MCF 10A (cell line): ENCODE results near the gene GP5. TPM values are rescaled to one million over a fixed set of nuclear protein-coding genes. Genes with fewer than 3 reads are reported as not detected.

Experiments
- BruUV-seq: library from RNA; stranded (reverse); fragments of 400-500 nt; replicated peaks from 2 replicates; lab custom pipeline; 2021; lab: Mats Ljungman, UMichigan
- CTCF ChIA-PET: fragments of 300-600 bp; sonication (Branson Sonifier 250); formaldehyde crosslinking; extraction: SDS; loops from one replicate; lab custom pipeline; 2021; ENCODE audit warnings: antibody characterized with exemption, inconsistent platforms; lab: Yijun Ruan, JAX
- POLR2A ChIA-PET: fragments of 300-600, 350-650 bp; sonication (Branson Sonifier 250); formaldehyde crosslinking; extraction: SDS; loops from one replicate; lab custom pipeline; 2020; ENCODE audit warnings: antibody characterized with exemption, inconsistent platforms; lab: Yijun Ruan, JAX
- DNase-seq: peaks from one replicate; pipeline ENCODE4 v3.0.0-alpha.2; 2018; ENCODE audit not compliant: unreplicated experiment
- H3K27ac Mint-ChIP-seq: one replicate; pipeline ENCODE4 v1.8.0; 2022; ENCODE audit warnings: mild to moderate bottlenecking, low read depth, mixed read lengths; ENCODE audit not compliant: unreplicated experiment
- H3K27me3 Mint-ChIP-seq: one replicate; pipeline ENCODE4 v1.8.0; 2022; ENCODE audit warnings: mixed read lengths; ENCODE audit not compliant: insufficient read depth, unreplicated experiment
- H3K36me3 Mint-ChIP-seq: one replicate; pipeline ENCODE4 v1.8.0; 2022; ENCODE audit warnings: mild to moderate bottlenecking, moderate library complexity, mixed read lengths; ENCODE audit not compliant: insufficient read depth, unreplicated experiment
- H3K4me1 Mint-ChIP-seq: one replicate; pipeline ENCODE4 v1.8.0; 2022; ENCODE audit warnings: mixed read lengths; ENCODE audit not compliant: insufficient read depth, unreplicated experiment
- H3K4me3 Mint-ChIP-seq: one replicate; pipeline ENCODE4 v1.8.0; 2022; ENCODE audit warnings: mild to moderate bottlenecking, moderate library complexity, mixed read lengths; ENCODE audit not compliant: unreplicated experiment
- H3K9me3 Mint-ChIP-seq: one replicate; pipeline ENCODE4 v1.8.0; 2022; ENCODE audit warnings: mixed read lengths; ENCODE audit not compliant: unreplicated experiment
- intact Hi-C: fragments of 100-400 bp; cut with micrococcal nuclease; formaldehyde crosslinking; loops from 2 replicates; pipeline ENCODE4 v1.14.1; 2022
- total RNA-seq: library from RNA; stranded (reverse); gene quantifications from 2 replicates; pipeline ENCODE4 v1.2.3, GENCODE V29; 2022
- TF ChIP-seq, protein P1 (sequence below): fragments of 200-600 bp; IDR thresholded peaks from one replicate; pipeline ENCODE4 v1.8.0; 2022; ENCODE audit warnings: antibody characterized with exemption, mild to moderate bottlenecking; ENCODE audit not compliant: unreplicated experiment

GP5 gene
- total RNA-seq, 1 experiment from 2014 or later: not detected

DNA sequence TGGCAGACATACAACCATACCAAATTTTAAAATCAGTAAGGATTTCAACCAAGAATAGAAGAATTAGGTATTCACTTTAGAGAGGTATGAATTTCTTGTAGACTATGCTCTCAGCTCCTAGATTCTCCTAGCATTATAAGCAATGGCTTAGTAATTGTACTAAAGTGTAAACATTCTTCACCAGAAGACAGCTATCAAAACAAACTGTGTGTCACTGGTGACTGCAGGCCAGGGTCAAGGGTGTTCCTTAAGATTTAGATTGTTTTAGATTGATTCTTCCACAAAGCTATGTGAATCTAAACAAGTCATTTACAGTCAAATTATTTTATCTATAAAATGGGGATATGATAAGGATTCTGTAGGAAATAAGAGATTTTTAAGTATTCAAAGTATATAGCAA lies 23.1 kb upstream of the GP5 start:
- POLR2A ChIA-PET: interaction anchor here (0.9 kb wide), 1 partner anchor 162 kb away, joined by 3 read pairs; no protein-coding TSS in a partner anchor
- BruUV-seq: no TSS peak
- TF ChIP-seq, protein P1, sequence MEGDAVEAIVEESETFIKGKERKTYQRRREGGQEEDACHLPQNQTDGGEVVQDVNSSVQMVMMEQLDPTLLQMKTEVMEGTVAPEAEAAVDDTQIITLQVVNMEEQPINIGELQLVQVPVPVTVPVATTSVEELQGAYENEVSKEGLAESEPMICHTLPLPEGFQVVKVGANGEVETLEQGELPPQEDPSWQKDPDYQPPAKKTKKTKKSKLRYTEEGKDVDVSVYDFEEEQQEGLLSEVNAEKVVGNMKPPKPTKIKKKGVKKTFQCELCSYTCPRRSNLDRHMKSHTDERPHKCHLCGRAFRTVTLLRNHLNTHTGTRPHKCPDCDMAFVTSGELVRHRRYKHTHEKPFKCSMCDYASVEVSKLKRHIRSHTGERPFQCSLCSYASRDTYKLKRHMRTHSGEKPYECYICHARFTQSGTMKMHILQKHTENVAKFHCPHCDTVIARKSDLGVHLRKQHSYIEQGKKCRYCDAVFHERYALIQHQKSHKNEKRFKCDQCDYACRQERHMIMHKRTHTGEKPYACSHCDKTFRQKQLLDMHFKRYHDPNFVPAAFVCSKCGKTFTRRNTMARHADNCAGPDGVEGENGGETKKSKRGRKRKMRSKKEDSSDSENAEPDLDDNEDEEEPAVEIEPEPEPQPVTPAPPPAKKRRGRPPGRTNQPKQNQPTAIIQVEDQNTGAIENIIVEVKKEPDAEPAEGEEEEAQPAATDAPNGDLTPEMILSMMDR: no peak
- Mint-ChIP-seq H3K4me1 (peaks cover 10% of the 10 kb centered on the region), H3K4me3 (no peak overlapping the region), H3K27me3 (no peaks in the 10 kb centered on the region), H3K9me3 (no peaks in the 10 kb centered on the region), H3K36me3 (peaks cover 59% of the 10 kb centered on the region), H3K27ac (peak overlapping the region; percentile 47)
- intact Hi-C loops: no loop called here
- peak; percentile 9 for DNase-seq
- CTCF ChIA-PET: interaction anchor here (0.6 to 1.4 kb wide), 3 partner anchors 15 to 820 kb away, joined by 3 to 8 read pairs (median 3); no protein-coding TSS in a partner anchor

DNA sequence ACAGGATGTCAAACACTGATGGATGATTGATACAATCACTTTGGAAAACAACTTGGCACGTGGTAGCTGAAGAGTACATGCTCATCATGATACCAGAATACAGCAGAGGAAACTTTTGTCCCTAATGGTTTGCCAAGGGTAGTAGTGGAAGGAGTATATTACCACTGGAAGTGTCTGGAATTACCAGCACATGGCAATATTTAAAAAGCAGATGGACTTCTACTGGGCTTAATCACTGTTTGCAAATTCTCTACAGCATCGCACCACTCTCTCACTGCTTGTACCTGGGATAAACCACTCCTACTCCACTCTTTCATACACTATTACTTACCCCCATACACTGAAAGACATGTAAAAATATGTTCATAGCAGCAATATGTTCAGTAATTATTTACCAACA lies 19.6 kb upstream of the GP5 start:
- no peaks in the 10 kb centered on the region for H3K9me3 Mint-ChIP-seq
- POLR2A ChIA-PET: interaction anchor here (1.2 kb wide), 1 partner anchor 96 kb away, joined by 3 read pairs; no protein-coding TSS in a partner anchor

DNA sequence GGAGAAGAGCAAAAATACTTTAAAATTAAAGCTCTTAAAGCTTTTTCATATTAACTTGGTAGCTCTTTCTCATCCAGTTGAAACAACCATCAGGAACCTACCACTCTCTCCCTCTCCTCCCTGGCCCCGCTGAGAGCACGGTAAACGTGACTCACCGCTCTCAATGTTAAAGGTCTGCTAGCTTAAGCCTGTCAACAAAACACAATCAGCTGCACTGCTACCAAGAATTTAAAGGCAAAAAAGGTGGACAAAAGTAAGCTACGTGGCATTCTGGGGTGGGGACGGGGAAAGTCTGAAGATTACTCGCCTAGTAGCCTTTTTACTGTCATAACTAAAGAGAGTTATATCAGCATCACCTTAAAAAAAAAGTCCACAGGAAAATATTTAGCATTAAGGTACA lies 8.4 kb upstream of the GP5 start:
- CTCF ChIA-PET: interaction anchor here (0.6 to 5.4 kb wide), 8 partner anchors 11 to 742 kb away, joined by 3 to 57 read pairs (median 6); no protein-coding TSS in a partner anchor
- DNase-seq: no peak

More for the DNA sequence above, 19.6 kb upstream of the GP5 start:
- DNase-seq: no peak
- CTCF ChIA-PET: no interaction called here
- no peak overlapping the region for H3K4me3 Mint-ChIP-seq
- no peak overlapping the region for H3K27ac Mint-ChIP-seq
- H3K36me3 Mint-ChIP-seq: peaks cover 50% of the 10 kb centered on the region
- BruUV-seq: no TSS peak
- TF ChIP-seq, protein P1: no peak
- no peaks in the 10 kb centered on the region for H3K27me3 Mint-ChIP-seq
- intact Hi-C loops: no loop called here
- H3K4me1 Mint-ChIP-seq: peaks cover 10% of the 10 kb centered on the region

DNA sequence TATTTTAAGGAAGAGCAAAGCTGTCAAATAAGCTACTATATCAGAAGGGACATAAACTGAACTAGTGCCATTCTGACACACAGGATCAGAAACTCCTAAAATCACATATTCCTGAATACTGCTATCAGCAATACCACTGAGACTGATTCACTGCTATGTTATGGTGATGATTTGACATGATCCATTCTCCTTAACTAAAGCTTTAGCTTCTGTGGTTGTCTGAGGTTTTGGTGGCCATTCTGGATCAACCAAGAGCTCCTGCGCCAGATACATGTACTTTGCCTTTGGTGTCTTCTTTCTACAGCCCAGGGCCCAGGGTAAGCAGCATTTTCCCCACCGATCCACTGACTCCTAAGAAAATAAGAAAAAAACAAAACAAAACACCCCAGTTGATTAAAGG lies 6.7 kb upstream of the GP5 start:
- Mint-ChIP-seq H3K27ac (no peak overlapping the region), H3K9me3 (no peaks in the 10 kb centered on the region), H3K4me3 (no peak overlapping the region), H3K27me3 (no peaks in the 10 kb centered on the region), H3K4me1 (no peaks in the 10 kb centered on the region), H3K36me3 (peaks cover 56% of the 10 kb centered on the region)
- DNase-seq: no peak
- ChIA-PET CTCF (interaction anchor here (0.7 to 5.4 kb wide), 11 partner anchors 9 to 758 kb away, joined by 3 to 57 read pairs (median 5); no protein-coding TSS in a partner anchor), POLR2A (interaction anchor here (0.8 to 1.2 kb wide), 3 partner anchors 11 to 89 kb away, joined by 3 to 4 read pairs (median 3); no protein-coding TSS in a partner anchor)
- TF ChIP-seq, protein P1: no peak
- intact Hi-C loops: loop anchor here (10.0 kb wide), 1 partner anchor 271 kb away; the partner anchor contains the start of gene HES1
- no TSS peak for BruUV-seq

More for the DNA sequence above, 8.4 kb upstream of the GP5 start:
- Mint-ChIP-seq H3K36me3 (peaks cover 63% of the 10 kb centered on the region), H3K27me3 (no peaks in the 10 kb centered on the region), H3K27ac (no peak overlapping the region), H3K4me3 (no peak overlapping the region), H3K9me3 (no peaks in the 10 kb centered on the region), H3K4me1 (no peaks in the 10 kb centered on the region)
- no TSS peak for BruUV-seq
- intact Hi-C loops: loop anchor here (10.0 kb wide), 1 partner anchor 273 kb away; the partner anchor contains the start of gene HES1
- POLR2A ChIA-PET: interaction anchor here (0.8 to 1.3 kb wide), 3 partner anchors 10 to 92 kb away, joined by 3 read pairs; no protein-coding TSS in a partner anchor
- TF ChIP-seq, protein P1: no peak
